ENCODE measurements around the gene SUSD3.

Gene SUSD3

GRCh38 chr9:93022066-93022465 lies 36.4 kb upstream of the SUSD3 start:
- Histone ChIP-seq H3K9ac (ENCODE audit: low read length) (no peak overlapping the region), H3K4me3 (ENCODE audit: low read length) (no peak overlapping the region), H3K27ac (ENCODE audit: low read depth, low read length) (no peak overlapping the region), H3K4me1 (ENCODE audit: control insufficient read depth, insufficient read depth, low read length) (no peaks in the 10 kb centered on the region), H3K27me3 (ENCODE audit: control insufficient read depth, insufficient read depth, low read length) (no peaks in the 10 kb centered on the region), H3K36me3 (ENCODE audit: control insufficient read depth, insufficient read depth, low read length) (peaks cover 3% of the 10 kb centered on the region)

- Histone ChIP-seq H3K27ac (ENCODE audit: low read depth, low read length) (no peak overlapping the region), H3K36me3 (ENCODE audit: control insufficient read depth, insufficient read depth, low read length) (peaks cover 3% of the 10 kb centered on the region), H3K27me3 (ENCODE audit: control insufficient read depth, insufficient read depth, low read length) (no peaks in the 10 kb centered on the region), H3K4me3 (ENCODE audit: low read length) (no peak overlapping the region), H3K4me1 (ENCODE audit: control insufficient read depth, insufficient read depth, low read length) (no peaks in the 10 kb centered on the region), H3K9ac (ENCODE audit: low read length) (no peak overlapping the region)
These were observed 35.6 kb upstream of the SUSD3 start for GRCh38 chr9:93022721-93023520.

GRCh38 chr9:93023521-93023815 lies 35.0 kb upstream of the SUSD3 start:
- H3K27ac ChIP-seq (ENCODE audit: low read depth, low read length), result no peak overlapping the region
- H3K27me3 ChIP-seq (ENCODE audit: control insufficient read depth, insufficient read depth, low read length), result no peaks in the 10 kb centered on the region
- no peak overlapping the region for H3K4me3 ChIP-seq (ENCODE audit: low read length)
- H3K9ac ChIP-seq (ENCODE audit: low read length), result no peak overlapping the region
- H3K36me3 ChIP-seq (ENCODE audit: control insufficient read depth, insufficient read depth, low read length), result peaks cover 3% of the 10 kb centered on the region
- no peaks in the 10 kb centered on the region for H3K4me1 ChIP-seq (ENCODE audit: control insufficient read depth, insufficient read depth, low read length)

- no peaks in the 10 kb centered on the region for H3K4me1 ChIP-seq (ENCODE audit: control insufficient read depth, insufficient read depth, low read length)
- H3K36me3 ChIP-seq (ENCODE audit: control insufficient read depth, insufficient read depth, low read length), result peaks cover 3% of the 10 kb centered on the region
- H3K27ac ChIP-seq (ENCODE audit: low read depth, low read length), result no peak overlapping the region
- H3K9ac ChIP-seq (ENCODE audit: low read length), result no peak overlapping the region
- no peaks in the 10 kb centered on the region for H3K27me3 ChIP-seq (ENCODE audit: control insufficient read depth, insufficient read depth, low read length)
- no peak overlapping the region for H3K4me3 ChIP-seq (ENCODE audit: low read length)
These were observed 33.9 kb upstream of the SUSD3 start for GRCh38 chr9:93024646-93024910.

GRCh38 chr9:93024986-93025630 lies 33.4 kb upstream of the SUSD3 start:
- Histone ChIP-seq H3K4me1 (ENCODE audit: control insufficient read depth, insufficient read depth, low read length) (no peaks in the 10 kb centered on the region), H3K4me3 (ENCODE audit: low read length) (no peak overlapping the region), H3K9ac (ENCODE audit: low read length) (no peak overlapping the region), H3K27me3 (ENCODE audit: control insufficient read depth, insufficient read depth, low read length) (no peaks in the 10 kb centered on the region), H3K36me3 (ENCODE audit: control insufficient read depth, insufficient read depth, low read length) (peaks cover 3% of the 10 kb centered on the region), H3K27ac (ENCODE audit: low read depth, low read length) (no peak overlapping the region)

- H3K27me3 ChIP-seq (ENCODE audit: control insufficient read depth, insufficient read depth, low read length), result no peaks in the 10 kb centered on the region
- H3K4me3 ChIP-seq (ENCODE audit: low read length), result no peak overlapping the region
- peaks cover 3% of the 10 kb centered on the region for H3K36me3 ChIP-seq (ENCODE audit: control insufficient read depth, insufficient read depth, low read length)
- H3K27ac ChIP-seq (ENCODE audit: low read depth, low read length), result no peak overlapping the region
- no peaks in the 10 kb centered on the region for H3K4me1 ChIP-seq (ENCODE audit: control insufficient read depth, insufficient read depth, low read length)
- H3K9ac ChIP-seq (ENCODE audit: low read length), result no peak overlapping the region
These were observed 32.8 kb upstream of the SUSD3 start for GRCh38 chr9:93025736-93026135.

GRCh38 chr9:93026640-93027039 lies 31.9 kb upstream of the SUSD3 start:
- no peaks in the 10 kb centered on the region for H3K36me3 ChIP-seq (ENCODE audit: control insufficient read depth, insufficient read depth, low read length)
- no peak overlapping the region for H3K4me3 ChIP-seq (ENCODE audit: low read length)
- H3K4me1 ChIP-seq (ENCODE audit: control insufficient read depth, insufficient read depth, low read length), result no peaks in the 10 kb centered on the region
- H3K27me3 ChIP-seq (ENCODE audit: control insufficient read depth, insufficient read depth, low read length), result no peaks in the 10 kb centered on the region
- H3K9ac ChIP-seq (ENCODE audit: low read length), result no peak overlapping the region
- H3K27ac ChIP-seq (ENCODE audit: low read depth, low read length), result no peak overlapping the region

- Histone ChIP-seq H3K36me3 (ENCODE audit: control insufficient read depth, insufficient read depth, low read length) (no peaks in the 10 kb centered on the region), H3K27me3 (ENCODE audit: control insufficient read depth, insufficient read depth, low read length) (no peaks in the 10 kb centered on the region), H3K4me3 (ENCODE audit: low read length) (no peak overlapping the region), H3K4me1 (ENCODE audit: control insufficient read depth, insufficient read depth, low read length) (no peaks in the 10 kb centered on the region), H3K27ac (ENCODE audit: low read depth, low read length) (no peak overlapping the region), H3K9ac (ENCODE audit: low read length) (no peak overlapping the region)
These were observed 30.8 kb upstream of the SUSD3 start for GRCh38 chr9:93027750-93028149.

GRCh38 chr9:93028448-93029006 lies 30.0 kb upstream of the SUSD3 start:
- H3K4me3 ChIP-seq (ENCODE audit: low read length), result no peak overlapping the region
- no peaks in the 10 kb centered on the region for H3K36me3 ChIP-seq (ENCODE audit: control insufficient read depth, insufficient read depth, low read length)
- H3K27ac ChIP-seq (ENCODE audit: low read depth, low read length), result no peak overlapping the region
- no peaks in the 10 kb centered on the region for H3K4me1 ChIP-seq (ENCODE audit: control insufficient read depth, insufficient read depth, low read length)
- no peak overlapping the region for H3K9ac ChIP-seq (ENCODE audit: low read length)
- H3K27me3 ChIP-seq (ENCODE audit: control insufficient read depth, insufficient read depth, low read length), result no peaks in the 10 kb centered on the region

- Histone ChIP-seq H3K27me3 (ENCODE audit: control insufficient read depth, insufficient read depth, low read length) (no peaks in the 10 kb centered on the region), H3K9ac (ENCODE audit: low read length) (no peak overlapping the region), H3K4me3 (ENCODE audit: low read length) (no peak overlapping the region), H3K27ac (ENCODE audit: low read depth, low read length) (no peak overlapping the region), H3K4me1 (ENCODE audit: control insufficient read depth, insufficient read depth, low read length) (no peaks in the 10 kb centered on the region), H3K36me3 (ENCODE audit: control insufficient read depth, insufficient read depth, low read length) (no peaks in the 10 kb centered on the region)
These were observed 27.6 kb upstream of the SUSD3 start for GRCh38 chr9:93030642-93031628.

GRCh38 chr9:93031629-93032430 lies 26.7 kb upstream of the SUSD3 start:
- Histone ChIP-seq H3K27ac (ENCODE audit: low read depth, low read length) (no peak overlapping the region), H3K36me3 (ENCODE audit: control insufficient read depth, insufficient read depth, low read length) (no peaks in the 10 kb centered on the region), H3K4me3 (ENCODE audit: low read length) (no peak overlapping the region), H3K4me1 (ENCODE audit: control insufficient read depth, insufficient read depth, low read length) (no peaks in the 10 kb centered on the region), H3K9ac (ENCODE audit: low read length) (no peak overlapping the region), H3K27me3 (ENCODE audit: control insufficient read depth, insufficient read depth, low read length) (no peaks in the 10 kb centered on the region)

- Histone ChIP-seq H3K9ac (ENCODE audit: low read length) (no peak overlapping the region), H3K4me3 (ENCODE audit: low read length) (no peak overlapping the region), H3K36me3 (ENCODE audit: control insufficient read depth, insufficient read depth, low read length) (no peaks in the 10 kb centered on the region), H3K27ac (ENCODE audit: low read depth, low read length) (no peak overlapping the region), H3K27me3 (ENCODE audit: control insufficient read depth, insufficient read depth, low read length) (no peaks in the 10 kb centered on the region), H3K4me1 (ENCODE audit: control insufficient read depth, insufficient read depth, low read length) (no peaks in the 10 kb centered on the region)
These were observed 26.0 kb upstream of the SUSD3 start for GRCh38 chr9:93032545-93032944.
